Measurements from ENCODE around the gene ZFAND6. TPM values are rescaled to one million over a fixed set of nuclear protein-coding genes. Genes with fewer than 3 reads are reported as not detected.
A peak's percentile ranks its signal among the peaks of the same experiment; 100 is the strongest.

The ZFAND6 gene
- total RNA-seq, 2 donors from 2014 or later = 85.1 to 146 TPM

DNA sequence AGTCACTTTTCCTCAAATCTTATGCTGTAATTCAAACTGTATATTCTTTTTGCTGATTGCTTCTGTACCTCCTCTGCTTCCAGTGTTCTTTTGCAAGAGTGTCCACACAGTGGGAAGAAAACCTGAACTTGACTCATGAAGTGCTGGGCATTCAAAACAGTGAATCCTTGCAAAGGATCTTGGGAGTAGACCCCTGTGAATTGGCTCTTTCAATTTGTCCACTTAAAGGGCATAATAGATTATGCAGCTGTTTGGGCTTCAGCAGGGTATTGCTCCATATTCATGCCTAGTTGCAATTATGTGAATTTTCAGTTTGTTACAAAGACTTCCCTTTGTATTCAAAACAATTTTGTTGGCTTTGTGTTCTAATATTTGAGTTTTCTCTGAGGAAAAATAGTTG, 11.4 kb downstream of the ZFAND6 start:
- no peaks in the 10 kb centered on the region for H3K27me3 ChIP-seq
- H3K4me3 ChIP-seq = no peak overlapping the region
- H3K27ac ChIP-seq = no peak overlapping the region
- H3K36me3 ChIP-seq = no peaks in the 10 kb centered on the region
- no peaks in the 10 kb centered on the region for H3K9me3 ChIP-seq
- peaks cover 0 to 34% of the 10 kb centered on the region in 2 donors for H3K4me1 ChIP-seq
- DNase-seq (ENCODE audit: low spot score) = no peak
- TF ChIP-seq, protein P1, sequence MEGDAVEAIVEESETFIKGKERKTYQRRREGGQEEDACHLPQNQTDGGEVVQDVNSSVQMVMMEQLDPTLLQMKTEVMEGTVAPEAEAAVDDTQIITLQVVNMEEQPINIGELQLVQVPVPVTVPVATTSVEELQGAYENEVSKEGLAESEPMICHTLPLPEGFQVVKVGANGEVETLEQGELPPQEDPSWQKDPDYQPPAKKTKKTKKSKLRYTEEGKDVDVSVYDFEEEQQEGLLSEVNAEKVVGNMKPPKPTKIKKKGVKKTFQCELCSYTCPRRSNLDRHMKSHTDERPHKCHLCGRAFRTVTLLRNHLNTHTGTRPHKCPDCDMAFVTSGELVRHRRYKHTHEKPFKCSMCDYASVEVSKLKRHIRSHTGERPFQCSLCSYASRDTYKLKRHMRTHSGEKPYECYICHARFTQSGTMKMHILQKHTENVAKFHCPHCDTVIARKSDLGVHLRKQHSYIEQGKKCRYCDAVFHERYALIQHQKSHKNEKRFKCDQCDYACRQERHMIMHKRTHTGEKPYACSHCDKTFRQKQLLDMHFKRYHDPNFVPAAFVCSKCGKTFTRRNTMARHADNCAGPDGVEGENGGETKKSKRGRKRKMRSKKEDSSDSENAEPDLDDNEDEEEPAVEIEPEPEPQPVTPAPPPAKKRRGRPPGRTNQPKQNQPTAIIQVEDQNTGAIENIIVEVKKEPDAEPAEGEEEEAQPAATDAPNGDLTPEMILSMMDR (IDR thresholded peaks at IDR 0.05) = no peak

GRCh38 chr15:80071652-80072051, 12.2 kb downstream of the ZFAND6 start:
- no peak overlapping the region for H3K27ac ChIP-seq
- H3K27me3 ChIP-seq = no peaks in the 10 kb centered on the region
- H3K36me3 ChIP-seq = no peaks in the 10 kb centered on the region
- peaks cover 0 to 42% of the 10 kb centered on the region in 2 donors for H3K4me1 ChIP-seq
- TF ChIP-seq, protein P1 (IDR thresholded peaks at IDR 0.05) = no peak
- H3K4me3 ChIP-seq = peak overlapping the region in 1 of 2 donors; percentile 45
- no peak for DNase-seq (ENCODE audit: low spot score)
- no peaks in the 10 kb centered on the region for H3K9me3 ChIP-seq

- Histone ChIP-seq H3K4me1 (peaks cover 0 to 46% of the 10 kb centered on the region in 2 donors), H3K9me3 (no peaks in the 10 kb centered on the region), H3K27me3 (no peaks in the 10 kb centered on the region), H3K27ac (no peak overlapping the region), H3K4me3 (peak overlapping the region; percentile 18 to 45), H3K36me3 (no peaks in the 10 kb centered on the region)
- TF ChIP-seq, protein P1 (IDR thresholded peaks at IDR 0.05) = no peak
- DNase-seq (ENCODE audit: low spot score) = no peak
These were observed 13.0 kb downstream of the ZFAND6 start for GRCh38 chr15:80072285-80072994.

- H3K4me3 ChIP-seq = no peak overlapping the region
- no peaks in the 10 kb centered on the region for H3K9me3 ChIP-seq
- no peak overlapping the region for H3K27ac ChIP-seq
- peaks cover 0 to 46% of the 10 kb centered on the region in 2 donors for H3K4me1 ChIP-seq
- H3K27me3 ChIP-seq = no peaks in the 10 kb centered on the region
- no peak for DNase-seq (ENCODE audit: low spot score)
- no peaks in the 10 kb centered on the region for H3K36me3 ChIP-seq
- TF ChIP-seq, protein P1 (IDR thresholded peaks at IDR 0.05) = no peak
These were observed 13.7 kb downstream of the ZFAND6 start for GRCh38 chr15:80073197-80073596.

DNA sequence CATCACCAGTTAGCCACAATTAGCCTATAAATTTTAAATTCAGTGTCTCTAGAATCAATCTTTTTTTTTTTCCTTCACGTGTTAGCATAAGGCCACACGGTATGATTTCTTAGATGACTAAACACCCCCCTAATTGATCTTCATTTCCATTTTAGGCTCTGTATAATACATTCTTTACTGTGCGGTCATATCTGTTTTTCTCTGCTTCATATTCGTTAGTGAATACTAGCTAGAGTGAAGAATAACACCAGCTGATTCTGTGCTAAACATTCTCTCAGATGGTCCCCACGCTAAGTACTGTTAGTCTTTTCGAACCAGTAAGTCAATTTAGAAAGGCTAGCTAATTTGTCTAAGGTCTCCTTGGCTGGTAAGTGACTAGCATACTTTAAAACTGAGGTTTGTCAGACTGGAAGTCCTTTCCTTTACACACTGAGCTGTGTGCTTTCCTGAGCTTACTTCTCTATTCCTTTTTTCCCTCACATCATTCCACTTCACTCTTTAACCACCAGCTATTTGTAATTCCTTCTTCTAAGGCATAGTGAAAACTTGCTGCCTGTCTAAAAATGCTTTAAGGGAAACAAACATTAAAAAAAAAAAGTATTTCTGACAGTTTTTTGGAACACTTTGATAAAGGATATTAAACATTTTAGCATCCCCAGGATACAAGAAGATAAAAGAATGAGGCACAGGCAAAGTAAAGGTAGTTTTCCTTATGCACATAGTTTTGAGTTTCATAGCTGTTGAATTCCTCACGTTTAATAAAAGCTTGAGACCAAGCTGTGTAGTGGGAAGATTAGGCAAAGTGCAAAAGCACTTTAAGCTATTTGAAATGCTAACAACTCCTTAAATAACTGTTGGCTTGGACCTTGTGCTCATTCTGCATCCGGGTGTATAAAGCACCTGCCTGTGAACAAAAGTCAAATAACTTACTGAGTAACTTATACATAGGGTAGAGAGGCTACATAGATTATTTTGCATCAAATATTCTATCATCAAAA, 17.1 kb downstream of the ZFAND6 start:
- DNase-seq (ENCODE audit: low spot score) = no peak
- Histone ChIP-seq H3K27ac (no peak overlapping the region), H3K9me3 (no peaks in the 10 kb centered on the region), H3K4me1 (peaks cover 0 to 36% of the 10 kb centered on the region in 2 donors), H3K4me3 (no peak overlapping the region), H3K27me3 (no peaks in the 10 kb centered on the region), H3K36me3 (no peaks in the 10 kb centered on the region)
- TF ChIP-seq, protein P1 (IDR thresholded peaks at IDR 0.05) = no peak

All from right atrium auricular region (tissue), 2 donors.